Tibial nerve (tissue), 4 donors: ENCODE results near the gene NDC1. TPM values are rescaled to one million over a fixed set of nuclear protein-coding genes. Genes with fewer than 3 reads are reported as not detected.
"Not testable (repeated sequence)": the region's sequence is repeated elsewhere in the genome, so short reads cannot be mapped to it uniquely, and the experiment has no call there.

Experiments
- DNase-seq, 2 donors: peaks; one replicate each; pipeline ENCODE4 v3.0.0-alpha.2; 2019; ENCODE audit warnings: low spot score in 2 of 2
- H3K27ac ChIP-seq, 4 donors: fragments of 200-600 bp; sonication (generic) in 3 of 4; one replicate each; pipeline ENCODE4 v1.5.1; 2017 to 2019; ENCODE audit warnings: mild to moderate bottlenecking in 1 of 4
- H3K27me3 ChIP-seq, 2 donors: fragments of 200-600 bp; sonication (generic) in 1 of 2; one replicate each; pipeline versions ENCODE4 v1.5.1 to v1.6.0; 2017 to 2019
- H3K36me3 ChIP-seq, 3 donors: fragments of 200-600 bp; sonication (generic); one replicate each; pipeline ENCODE4 v1.5.1; 2018 to 2019
- H3K4me1 ChIP-seq, 4 donors: fragments of 200-600 bp; sonication (generic) in 3 of 4; one replicate each; pipeline ENCODE4 v1.5.1; 2017 to 2019
- H3K4me3 ChIP-seq, 4 donors: fragments of 200-600 bp; sonication (generic) in 3 of 4; one replicate each; pipeline ENCODE4 v1.5.1; 2017 to 2019; ENCODE audit warnings: mild to moderate bottlenecking in 1 of 4, moderate library complexity in 1 of 4
- H3K9me3 ChIP-seq, 4 donors: fragments of 200-600 bp; sonication (generic) in 3 of 4; one replicate each; pipeline ENCODE4 v1.5.1; 2017 to 2019
- CTCF ChIP-seq, 5 experiments: fragments of 200-600 bp in 3 of 5; fragments of 450-650 bp in 2 of 5; sonication (generic) in 3 of 5; IDR thresholded peaks; one replicate each; pipeline ENCODE4 v1.5.1; 2016 to 2019; ENCODE audit warnings: antibody characterized with exemption in 5 of 5, mild to moderate bottlenecking in 3 of 5, moderate library complexity in 2 of 5
- EP300 ChIP-seq, 2 donors: sonication (generic); formaldehyde crosslinking; IDR thresholded peaks; one replicate each; pipeline ENCODE4 v1.6.1; 2017; ENCODE audit warnings: antibody characterized with exemption in 2 of 2, mild to moderate bottlenecking in 1 of 2
- POLR2A ChIP-seq, 2 donors: fragments of 450-650 bp; IDR thresholded peaks; one replicate each; pipeline ENCODE4 v1.6.1; 2017; ENCODE audit warnings: antibody characterized with exemption in 2 of 2, mild to moderate bottlenecking in 2 of 2, moderate library complexity in 2 of 2
- WGBS, 2 donors: methylation state at CpG; one replicate each; pipeline ENCODE4 v1.1.5; 2018; 5-methylcytosine and 5-hydroxymethylcytosine counted together
- total RNA-seq, 4 donors: library from RNA; depleted of rRNA; stranded (reverse); fragments of >200 nt; gene quantifications; one replicate each; pipeline ENCODE4 v1.1.0, GENCODE V29; 2016

NDC1 gene
- total RNA-seq, 4 donors from 2014 or later: 8.0 to 13.5 (median 11.5) TPM

- Histone ChIP-seq H3K4me1 (no peaks in the 10 kb centered on the region), H3K27me3 (no peaks in the 10 kb centered on the region), H3K9me3 (no peaks in the 10 kb centered on the region), H3K27ac (no peak overlapping the region), H3K36me3 (peaks cover 0 to 60% (median 9%) of the 10 kb centered on the region in 3 donors), H3K4me3 (no peak overlapping the region)
- TF ChIP-seq EP300 (IDR thresholded peaks at IDR 0.05) (no peak), POLR2A (IDR thresholded peaks at IDR 0.05) (no peak), CTCF (IDR thresholded peaks at IDR 0.05) (no peak)
- DNase-seq: no peak
- 93 to 97% methylated on average over 3 of the region's 3 CpGs for WGBS, 2 donors
Measured at GRCh38 chr1:53822931-53823330, 15.2 kb downstream of the NDC1 start.

- no peaks in the 10 kb centered on the region for H3K4me1 ChIP-seq
- WGBS, 2 donors: 95 to 96% methylated on average over 5 of the region's 5 CpGs
- no peak overlapping the region for H3K27ac ChIP-seq
- H3K36me3 ChIP-seq: peaks cover 0 to 67% (median 9%) of the 10 kb centered on the region in 3 donors
- no peak for TF ChIP-seq CTCF (IDR thresholded peaks at IDR 0.05)
- TF ChIP-seq EP300 (IDR thresholded peaks at IDR 0.05): no peak
- no peak for TF ChIP-seq POLR2A (IDR thresholded peaks at IDR 0.05)
- no peaks in the 10 kb centered on the region for H3K27me3 ChIP-seq
- H3K4me3 ChIP-seq: no peak overlapping the region
- no peak for DNase-seq
- no peaks in the 10 kb centered on the region for H3K9me3 ChIP-seq
Measured at GRCh38 chr1:53821380-53821779, 16.7 kb downstream of the NDC1 start.

DNA sequence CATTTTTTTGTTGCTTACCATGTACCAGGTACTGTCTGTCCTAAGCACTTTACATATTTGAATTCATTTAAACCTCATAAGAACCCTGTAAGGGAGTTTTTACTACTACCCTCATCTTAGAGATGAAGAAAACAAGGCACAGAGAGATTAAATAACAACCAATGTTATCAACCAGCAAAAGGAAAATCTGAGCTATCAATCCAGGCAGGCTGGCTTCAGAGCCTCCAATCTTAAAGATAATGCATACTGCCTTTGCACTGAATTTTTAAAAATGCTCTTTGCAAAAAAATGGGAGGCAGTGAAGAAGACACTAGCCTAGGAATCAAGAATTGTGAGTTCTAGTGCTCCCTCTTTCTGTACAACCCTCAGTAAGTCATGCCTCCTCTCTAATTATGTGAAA lies 18.7 kb downstream of the NDC1 start:
- peaks cover 0 to 61% (median 2%) of the 10 kb centered on the region in 3 donors for H3K36me3 ChIP-seq
- DNase-seq: no peak
- TF ChIP-seq CTCF (IDR thresholded peaks at IDR 0.05) (no peak), POLR2A (IDR thresholded peaks at IDR 0.05) (no peak), EP300 (IDR thresholded peaks at IDR 0.05) (no peak)
- no peaks in the 10 kb centered on the region for H3K27me3 ChIP-seq
- no peak overlapping the region for H3K27ac ChIP-seq
- H3K4me3 ChIP-seq: no peak overlapping the region
- no peaks in the 10 kb centered on the region for H3K9me3 ChIP-seq
- no peaks in the 10 kb centered on the region for H3K4me1 ChIP-seq

GRCh38 chr1:53816584-53816983 lies 21.5 kb downstream of the NDC1 start:
- H3K27me3 ChIP-seq, H3K9me3 ChIP-seq, H3K4me1 ChIP-seq, DNase-seq, H3K4me3 ChIP-seq, H3K27ac ChIP-seq: not testable (repeated sequence)
- H3K36me3 ChIP-seq: peaks cover 0 to 75% (median 0%) of the 10 kb centered on the region in 3 donors
- 91 to 94% methylated on average over 1 of the region's 1 CpG for WGBS, 2 donors

GRCh38 chr1:53815484-53815883 lies 22.6 kb downstream of the NDC1 start:
- 81 to 100% methylated on average over 1 of the region's 1 CpG for WGBS, 2 donors
- not testable (repeated sequence) for DNase-seq, H3K9me3 ChIP-seq, H3K4me1 ChIP-seq, H3K4me3 ChIP-seq, H3K27me3 ChIP-seq, H3K27ac ChIP-seq
- peaks cover 0 to 81% (median 0%) of the 10 kb centered on the region in 3 donors for H3K36me3 ChIP-seq

GRCh38 chr1:53811414-53811851 lies 26.7 kb downstream of the NDC1 start:
- 91 to 93% methylated on average over 4 of the region's 4 CpGs for WGBS, 2 donors
- Histone ChIP-seq H3K9me3 (no peaks in the 10 kb centered on the region), H3K27me3 (no peaks in the 10 kb centered on the region), H3K4me1 (no peaks in the 10 kb centered on the region), H3K4me3 (no peak overlapping the region), H3K36me3 (peaks cover 0 to 73% (median 0%) of the 10 kb centered on the region in 3 donors), H3K27ac (no peak overlapping the region)
- no peak for DNase-seq
- TF ChIP-seq EP300 (IDR thresholded peaks at IDR 0.05): no peak
- TF ChIP-seq POLR2A (IDR thresholded peaks at IDR 0.05): no peak
- no peak for TF ChIP-seq CTCF (IDR thresholded peaks at IDR 0.05)
